Effector memory CD4-positive, alpha-beta T cell (primary cell): ENCODE measurements around the gene DRC1.
A peak's percentile ranks its signal among the peaks of the same experiment; 100 is the strongest.

Experiments
- DNase-seq, 3 donors: peaks; one replicate each; pipeline ENCODE4 v3.0.0-alpha.2; 2020
- H3K27ac ChIP-seq: 2 replicates; pipeline ENCODE4 v1.7.0; 2013; ENCODE audit warnings: mild to moderate bottlenecking, low read length, moderate library complexity; ENCODE audit not compliant: insufficient read depth, poor library complexity, severe bottlenecking
- H3K27me3 ChIP-seq: replicated peaks from 2 replicates; pipeline ENCODE4 v1.7.0; 2013; ENCODE audit warnings: mild to moderate bottlenecking, low read length; ENCODE audit not compliant: insufficient read depth, control insufficient read depth, poor library complexity, severe bottlenecking
- H3K36me3 ChIP-seq: 2 replicates; pipeline ENCODE4 v1.7.0; 2013; ENCODE audit warnings: mild to moderate bottlenecking, low read length, moderate library complexity; ENCODE audit not compliant: control insufficient read depth, insufficient read depth
- H3K4me1 ChIP-seq: 2 replicates; pipeline ENCODE4 v1.7.0; 2013; ENCODE audit warnings: low read length, mild to moderate bottlenecking; ENCODE audit not compliant: control insufficient read depth, insufficient read depth, poor library complexity, severe bottlenecking
- H3K4me3 ChIP-seq: 2 replicates; pipeline ENCODE4 v1.7.0; 2013; ENCODE audit warnings: low read length, low read depth, mild to moderate bottlenecking; ENCODE audit not compliant: insufficient read depth, poor library complexity, severe bottlenecking
- H3K9me3 ChIP-seq: 2 replicates; pipeline ENCODE4 v1.7.0; 2013; ENCODE audit warnings: mild to moderate bottlenecking, low read length, moderate library complexity; ENCODE audit not compliant: control insufficient read depth

Gene DRC1

DNA sequence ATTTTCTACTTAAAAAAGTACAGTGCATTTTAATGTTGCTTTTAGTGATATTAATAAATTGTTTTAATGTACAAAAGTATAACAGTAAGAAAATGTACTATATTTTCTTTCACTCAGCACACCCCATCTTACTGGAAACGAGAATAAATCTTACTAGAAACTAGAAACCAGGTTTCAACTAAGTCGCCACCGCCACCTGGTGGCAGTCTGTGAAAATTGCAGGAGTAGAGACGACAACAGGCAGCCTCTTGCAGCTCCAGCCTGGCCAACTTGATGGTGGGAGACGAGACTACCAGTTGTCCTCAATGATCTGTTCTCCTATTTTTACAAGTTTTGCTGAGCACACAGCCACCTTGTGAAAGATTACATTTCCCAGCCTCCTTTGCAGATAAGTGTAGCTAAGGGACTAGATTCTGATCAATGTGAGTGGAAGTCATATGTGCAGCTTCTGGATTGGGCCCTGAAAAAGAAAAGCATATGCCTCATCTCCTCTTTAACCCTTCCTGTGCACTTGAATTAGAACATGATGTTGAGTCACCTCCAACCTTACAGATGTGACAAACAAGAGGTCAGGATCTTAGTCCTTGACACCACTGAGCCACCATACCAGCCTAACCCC is 67.5 kb downstream of the DRC1 start:
- no peaks in the 10 kb centered on the region for H3K36me3 ChIP-seq
- no peaks in the 10 kb centered on the region for H3K4me1 ChIP-seq
- no peak overlapping the region for H3K4me3 ChIP-seq
- DNase-seq: peak in 1 of 3 donors; percentile 4
- no peaks in the 10 kb centered on the region for H3K9me3 ChIP-seq
- H3K27ac ChIP-seq: no peak overlapping the region
- no peaks in the 10 kb centered on the region for H3K27me3 ChIP-seq

DNA sequence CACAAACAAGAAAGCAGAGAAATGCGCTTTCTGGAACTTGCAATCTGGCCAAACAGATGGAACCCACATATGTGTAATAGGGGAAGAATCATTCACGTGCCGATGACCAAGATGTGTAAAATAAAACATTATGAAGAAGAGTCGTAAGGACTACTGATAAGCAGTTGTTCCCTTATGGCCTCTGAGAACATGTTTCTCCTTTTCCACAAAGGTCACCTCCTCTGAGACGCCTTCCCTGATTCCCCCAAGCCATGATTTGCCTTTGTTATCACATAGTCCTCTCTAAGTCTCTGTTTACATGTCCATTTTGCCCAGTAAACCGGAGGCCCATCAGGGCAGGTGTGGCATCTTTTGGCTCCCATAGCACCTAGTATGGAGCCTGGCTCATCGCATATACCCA is 68.2 kb downstream of the DRC1 start:
- Histone ChIP-seq H3K36me3 (no peaks in the 10 kb centered on the region), H3K4me1 (no peaks in the 10 kb centered on the region), H3K4me3 (no peak overlapping the region), H3K27me3 (no peaks in the 10 kb centered on the region), H3K9me3 (no peaks in the 10 kb centered on the region), H3K27ac (no peak overlapping the region)
- DNase-seq: no peak

DNA sequence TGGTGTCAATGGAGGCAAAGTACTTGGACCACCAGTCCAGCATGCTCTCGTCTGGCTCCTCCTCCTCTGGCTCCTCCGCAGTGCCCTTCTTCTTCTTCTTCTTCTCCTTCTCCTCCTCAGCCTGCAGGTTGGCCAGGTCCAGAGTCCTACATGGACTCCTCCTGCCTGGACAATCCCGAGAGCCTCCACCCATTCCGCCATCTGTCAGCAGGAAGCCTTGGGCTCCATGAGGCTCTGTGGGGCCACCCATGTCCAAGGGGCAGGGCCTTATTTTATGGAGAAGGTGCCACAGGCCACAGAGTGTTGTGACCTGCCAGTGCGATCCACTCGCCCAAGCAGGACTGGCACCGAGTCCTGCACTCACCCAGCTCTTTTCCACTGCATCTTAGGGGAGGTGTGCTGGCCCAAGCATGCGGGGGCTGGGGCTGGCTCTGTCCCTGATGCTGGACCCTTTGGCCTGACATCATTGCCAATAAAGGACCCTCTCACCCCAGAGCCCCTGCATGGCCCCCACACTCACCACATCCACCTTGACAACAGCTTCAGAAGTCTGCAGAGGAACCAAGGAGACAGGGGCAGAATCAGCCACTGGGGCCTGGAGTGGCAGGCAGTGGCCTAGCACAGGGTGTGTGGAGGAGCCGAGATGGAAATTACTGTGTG is 69.0 kb downstream of the DRC1 start:
- no peaks in the 10 kb centered on the region for H3K4me1 ChIP-seq
- no peak for DNase-seq
- no peak overlapping the region for H3K4me3 ChIP-seq
- no peak overlapping the region for H3K27ac ChIP-seq
- H3K36me3 ChIP-seq: no peaks in the 10 kb centered on the region
- H3K9me3 ChIP-seq: no peaks in the 10 kb centered on the region
- H3K27me3 ChIP-seq: no peaks in the 10 kb centered on the region

DNA sequence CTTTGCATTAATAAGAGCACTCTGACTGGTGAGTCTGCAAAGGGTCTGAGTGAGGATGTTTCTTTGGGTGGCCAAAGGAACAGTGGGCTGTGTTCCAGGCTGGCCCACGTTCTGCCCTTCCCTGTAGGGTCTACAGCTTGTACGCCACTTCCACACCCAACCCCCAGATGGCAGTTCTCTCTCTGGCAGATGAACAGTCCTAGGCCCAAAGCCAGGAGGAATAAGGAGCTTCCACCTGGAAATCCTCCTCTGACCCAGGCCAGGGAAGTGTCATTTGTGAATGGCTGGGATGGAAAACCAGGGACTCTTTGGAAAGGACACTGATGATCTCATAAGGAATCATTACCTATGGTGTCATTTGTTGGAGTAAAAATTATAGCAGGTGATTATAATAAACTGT is 69.6 kb downstream of the DRC1 start:
- Histone ChIP-seq H3K36me3 (no peaks in the 10 kb centered on the region), H3K4me3 (no peak overlapping the region), H3K27ac (no peak overlapping the region), H3K27me3 (no peaks in the 10 kb centered on the region), H3K4me1 (no peaks in the 10 kb centered on the region), H3K9me3 (no peaks in the 10 kb centered on the region)
- no peak for DNase-seq

DNA sequence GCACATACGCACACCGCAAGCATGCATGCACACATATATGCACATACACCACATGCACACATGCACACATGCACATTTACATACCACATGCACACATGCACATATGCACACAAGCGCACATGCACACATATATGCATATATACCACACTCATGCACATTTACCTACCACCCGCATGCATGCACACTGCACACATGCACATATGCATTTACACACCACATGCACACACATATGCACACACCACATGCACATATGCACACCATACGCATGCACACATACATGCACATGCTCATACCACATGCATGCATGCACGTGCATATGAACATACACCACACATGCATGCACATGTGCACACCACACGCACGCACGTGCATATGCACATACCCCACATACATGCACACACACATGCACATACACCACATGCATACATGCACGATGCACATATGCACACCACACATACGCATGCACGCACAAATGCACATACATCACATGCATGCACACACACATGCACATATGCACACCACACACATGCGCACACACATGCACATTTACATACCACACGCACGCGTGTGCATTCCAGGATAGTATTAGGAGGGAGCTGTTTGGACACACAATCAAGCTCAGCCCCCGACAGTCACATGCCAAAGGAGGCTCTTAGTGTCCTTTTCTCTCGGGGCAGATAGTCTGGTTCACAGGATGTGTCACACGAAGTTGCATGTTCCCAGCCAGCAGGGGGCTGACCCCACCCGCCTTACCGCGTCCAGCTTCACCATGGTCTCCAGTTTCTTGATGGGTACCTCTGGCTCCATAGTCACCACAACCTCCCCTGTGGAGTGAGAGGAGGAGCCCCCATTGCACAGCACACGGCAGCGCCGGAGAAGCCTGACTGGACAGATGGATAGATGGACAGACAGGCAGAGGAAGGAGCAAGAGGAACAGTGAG is 70.3 kb downstream of the DRC1 start:
- Histone ChIP-seq H3K4me3 (no peak overlapping the region), H3K27ac (no peak overlapping the region), H3K36me3 (no peaks in the 10 kb centered on the region), H3K9me3 (no peaks in the 10 kb centered on the region), H3K4me1 (no peaks in the 10 kb centered on the region), H3K27me3 (no peaks in the 10 kb centered on the region)
- DNase-seq: no peak

DNA sequence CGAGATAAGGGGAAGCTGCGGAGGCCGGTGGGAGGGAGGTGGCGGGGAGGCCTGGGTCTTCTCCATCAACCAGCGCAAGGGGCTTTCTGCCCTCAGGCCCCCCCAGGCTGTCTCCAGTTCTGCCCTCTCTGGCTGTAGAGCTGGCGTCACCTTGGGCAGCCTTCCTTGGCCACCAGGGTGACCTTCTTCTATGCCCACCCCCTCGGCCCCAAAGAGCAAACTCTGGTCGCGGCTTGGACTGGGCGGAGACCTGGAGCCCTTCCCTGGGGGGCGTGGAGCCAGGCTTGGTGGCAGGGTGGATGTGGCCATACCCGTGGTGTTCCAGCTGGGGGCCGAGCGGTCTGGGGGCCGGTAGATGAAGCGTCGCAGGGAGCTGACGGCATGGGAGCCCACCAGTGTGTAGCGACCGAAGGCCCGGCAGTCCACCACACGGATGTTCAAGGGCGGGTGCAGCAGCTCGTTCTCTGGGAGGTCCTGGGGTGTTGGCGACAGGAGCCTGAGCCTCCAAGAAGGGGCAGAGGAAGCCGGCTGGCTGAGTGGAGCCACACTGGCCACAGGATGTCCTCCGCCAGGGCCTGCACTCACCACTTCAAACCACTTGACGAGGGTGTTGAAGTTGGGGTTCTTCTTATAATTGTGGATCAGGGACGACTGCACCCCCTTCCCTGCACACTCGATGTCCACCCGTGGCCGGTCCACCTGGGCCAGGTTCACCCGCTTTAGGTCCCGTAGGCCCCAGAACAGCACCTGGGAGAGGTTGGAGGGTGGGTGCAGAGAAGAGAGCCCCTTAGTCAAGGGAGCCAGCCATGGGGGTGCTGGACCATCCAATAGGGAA is 71.3 kb downstream of the DRC1 start:
- Histone ChIP-seq H3K9me3 (no peaks in the 10 kb centered on the region), H3K4me1 (no peaks in the 10 kb centered on the region), H3K27ac (no peak overlapping the region), H3K36me3 (no peaks in the 10 kb centered on the region), H3K4me3 (no peak overlapping the region), H3K27me3 (no peaks in the 10 kb centered on the region)
- no peak for DNase-seq

DNA sequence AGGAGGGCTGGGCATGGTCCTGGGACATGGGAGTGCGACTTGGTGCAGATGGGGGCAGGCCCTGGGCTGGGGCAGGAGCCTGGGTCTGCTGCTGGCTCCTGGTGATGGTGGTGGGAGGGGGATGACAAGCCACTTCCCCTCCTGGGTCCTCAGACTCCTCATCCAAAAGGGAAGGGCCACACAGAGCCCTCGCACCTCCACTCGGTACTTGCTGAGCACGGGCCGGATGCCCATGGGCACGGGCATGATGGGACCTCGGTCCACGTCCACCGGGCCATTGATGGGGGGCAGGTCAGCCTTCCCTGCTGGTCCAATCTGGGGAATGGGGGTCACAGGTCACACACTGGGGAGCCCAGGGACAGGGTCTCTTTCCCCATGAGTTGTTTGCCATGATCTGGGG is 72.1 kb downstream of the DRC1 start:
- Histone ChIP-seq H3K4me3 (no peak overlapping the region), H3K27me3 (no peaks in the 10 kb centered on the region), H3K36me3 (no peaks in the 10 kb centered on the region), H3K27ac (no peak overlapping the region), H3K4me1 (no peaks in the 10 kb centered on the region), H3K9me3 (no peaks in the 10 kb centered on the region)
- DNase-seq: no peak

DNA sequence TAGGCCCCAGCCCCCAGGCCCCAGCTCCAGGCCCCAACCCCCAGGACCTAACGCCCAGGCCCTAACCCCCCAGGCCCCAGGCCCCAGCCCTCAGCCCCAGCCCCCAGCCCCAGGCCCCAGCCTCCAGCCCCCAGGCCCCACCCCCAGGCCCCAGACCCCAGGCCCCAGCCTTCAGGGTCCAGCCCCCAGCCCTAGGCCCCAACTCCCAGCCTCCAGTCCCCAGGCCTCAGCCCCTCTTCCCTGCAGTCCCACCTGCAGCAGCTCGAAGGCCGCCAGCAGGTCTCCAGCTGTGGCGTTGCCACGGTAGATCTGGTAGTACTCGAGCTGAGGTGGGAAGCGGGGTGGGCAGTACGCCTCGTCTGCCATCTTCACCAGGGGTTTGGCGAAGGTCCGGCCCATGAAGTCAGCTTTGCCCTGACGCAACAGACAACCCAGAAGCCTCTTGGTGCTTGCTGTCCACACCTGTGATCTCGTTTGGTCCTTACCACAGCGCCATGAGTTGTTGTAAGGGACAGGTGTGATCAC is 72.6 kb downstream of the DRC1 start:
- H3K4me3 ChIP-seq: no peak overlapping the region
- H3K36me3 ChIP-seq: no peaks in the 10 kb centered on the region
- H3K27ac ChIP-seq: no peak overlapping the region
- H3K9me3 ChIP-seq: no peaks in the 10 kb centered on the region
- no peaks in the 10 kb centered on the region for H3K27me3 ChIP-seq
- H3K4me1 ChIP-seq: no peaks in the 10 kb centered on the region
- no peak for DNase-seq

DNA sequence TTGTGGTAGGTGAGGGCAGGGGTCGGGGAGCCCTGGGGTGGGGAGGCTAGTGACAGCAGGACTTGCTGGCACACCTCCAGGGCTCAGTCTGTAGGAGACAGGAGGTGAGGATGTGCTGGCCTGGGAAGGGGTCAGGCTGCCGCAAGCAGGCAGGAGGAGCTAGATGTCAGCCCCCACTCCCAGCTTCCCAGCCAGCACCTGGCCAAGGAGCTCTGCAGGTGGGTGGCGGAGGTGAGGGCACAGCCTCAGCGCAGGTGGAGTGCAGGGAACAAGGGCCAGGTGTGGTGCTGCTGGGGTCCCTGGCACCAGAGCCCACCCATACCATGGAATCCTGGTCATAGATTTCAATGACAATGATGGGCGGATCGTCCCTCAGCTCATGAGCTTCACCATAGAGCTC is 73.3 kb downstream of the DRC1 start:
- no peak overlapping the region for H3K27ac ChIP-seq
- no peaks in the 10 kb centered on the region for H3K4me1 ChIP-seq
- H3K4me3 ChIP-seq: no peak overlapping the region
- H3K9me3 ChIP-seq: no peaks in the 10 kb centered on the region
- DNase-seq: no peak
- H3K27me3 ChIP-seq: no peaks in the 10 kb centered on the region
- H3K36me3 ChIP-seq: no peaks in the 10 kb centered on the region
